NOMO-1 treated with dmso at 0.1 percent for 144 hours (cell line): ENCODE data around the gene ANTXR1.

Experiments
- DNase-seq: peaks from one replicate; lab custom pipeline; 2025; ENCODE audit not compliant: unreplicated experiment; lab: John Stamatoyannopoulos, UW

The ANTXR1 gene

DNA sequence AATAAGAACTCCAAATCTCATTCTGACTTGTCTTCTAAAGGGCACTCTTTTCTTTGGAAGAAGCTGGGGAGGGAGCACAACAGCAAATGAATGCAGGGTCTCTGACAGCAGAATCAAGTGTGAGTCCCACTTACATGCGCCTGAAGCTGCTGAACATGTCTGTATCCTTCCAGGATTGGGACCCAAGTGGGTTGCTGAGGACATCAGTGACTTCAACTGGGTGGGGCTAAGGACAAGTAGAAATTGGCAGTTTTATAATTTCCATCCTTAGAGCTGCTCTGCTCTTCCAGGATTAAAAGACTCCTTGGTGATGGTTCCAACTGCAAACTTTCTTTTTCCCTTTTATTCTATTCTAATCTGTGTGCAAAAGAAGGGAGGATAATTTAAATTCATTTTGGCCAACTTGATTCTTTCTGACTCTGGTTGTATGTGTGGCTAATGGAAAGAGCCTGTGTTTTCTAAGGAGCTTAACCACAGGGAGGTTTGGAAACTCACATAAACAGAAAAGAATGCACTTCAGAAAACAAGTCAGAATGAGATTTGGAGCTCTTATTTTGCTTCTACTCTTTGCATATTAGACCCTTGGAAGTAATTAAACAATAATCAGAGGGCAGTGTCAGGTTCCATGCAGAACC lies 20.6 kb downstream of the ANTXR1 start:
- DNase-seq, result no peak

DNA sequence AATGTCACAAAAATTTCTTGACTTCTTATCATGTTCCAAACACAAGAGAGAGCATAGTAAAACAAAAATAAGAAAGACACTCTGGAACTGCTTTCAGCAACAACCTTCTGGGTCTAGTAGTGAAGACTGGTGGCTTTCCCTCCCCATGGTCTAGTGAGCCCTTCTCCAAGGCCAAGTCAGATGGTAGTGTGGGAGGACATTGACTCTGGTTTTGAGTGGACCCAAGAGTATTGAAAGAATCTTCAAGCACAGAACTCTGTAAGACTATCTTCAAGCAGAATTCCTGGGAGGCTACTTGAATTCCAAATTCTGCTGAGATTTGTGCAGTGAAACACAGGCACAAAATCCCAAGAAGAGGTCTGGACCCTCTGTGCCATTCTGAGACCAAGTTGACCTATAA lies 21.1 kb downstream of the ANTXR1 start:
- DNase-seq, result no peak

DNA sequence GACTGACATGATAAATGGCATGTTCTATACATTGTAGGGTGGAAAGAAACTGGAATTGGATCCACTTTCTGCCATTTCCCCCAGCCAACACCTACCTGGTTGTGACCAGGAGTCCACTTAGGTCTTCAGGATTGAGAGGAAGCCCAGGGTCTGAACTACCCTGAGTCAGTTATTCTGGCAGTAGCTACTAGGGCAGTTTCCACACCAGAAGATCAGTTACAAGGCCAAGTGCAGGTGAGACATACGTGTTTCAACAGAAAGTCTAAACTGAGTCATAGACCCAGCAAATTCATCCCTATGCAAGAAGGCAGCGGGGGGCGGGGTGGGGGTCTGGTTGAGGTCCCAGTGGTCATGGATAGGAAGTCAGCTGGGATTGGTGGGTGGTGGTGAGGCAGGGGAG lies 21.9 kb downstream of the ANTXR1 start:
- DNase-seq, result no peak

GRCh38 chr2:69036926-69037325 lies 23.9 kb downstream of the ANTXR1 start:
- no peak for DNase-seq

GRCh38 chr2:69041214-69041613 lies 28.2 kb downstream of the ANTXR1 start:
- DNase-seq, result no peak

DNA sequence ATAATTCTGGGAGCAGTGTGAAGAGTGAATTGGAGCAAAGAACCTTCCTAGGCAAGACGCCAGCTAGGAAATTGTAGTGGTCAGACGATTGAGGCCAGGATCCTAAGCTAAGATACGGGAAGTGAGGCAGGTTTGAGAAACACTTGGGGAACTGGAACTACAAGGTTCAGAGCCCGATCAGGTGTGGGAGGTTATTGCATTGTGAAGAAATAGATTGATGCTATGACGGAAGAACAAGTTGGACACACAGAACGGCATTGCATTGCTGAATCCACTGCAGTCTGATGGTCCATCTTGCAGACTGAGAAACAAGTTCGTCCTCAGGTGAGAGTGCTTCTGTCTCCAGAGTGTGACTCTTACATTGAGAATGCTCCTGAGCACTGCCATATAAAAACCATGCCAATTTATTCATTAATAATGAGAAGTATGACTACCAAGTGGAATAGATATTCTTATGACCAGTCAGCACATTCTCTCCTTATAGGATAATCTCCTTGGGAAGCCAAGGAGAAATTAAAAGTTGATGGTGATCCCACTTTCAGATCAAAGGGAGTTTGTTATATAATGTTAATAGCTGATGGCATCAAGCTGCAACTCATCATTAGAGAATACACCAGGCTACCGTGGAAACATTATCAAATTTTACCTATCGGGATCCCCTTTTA lies 30.9 kb downstream of the ANTXR1 start:
- no peak for DNase-seq

- DNase-seq, result no peak
These were observed 33.3 kb downstream of the ANTXR1 start for GRCh38 chr2:69046221-69046662.

DNA sequence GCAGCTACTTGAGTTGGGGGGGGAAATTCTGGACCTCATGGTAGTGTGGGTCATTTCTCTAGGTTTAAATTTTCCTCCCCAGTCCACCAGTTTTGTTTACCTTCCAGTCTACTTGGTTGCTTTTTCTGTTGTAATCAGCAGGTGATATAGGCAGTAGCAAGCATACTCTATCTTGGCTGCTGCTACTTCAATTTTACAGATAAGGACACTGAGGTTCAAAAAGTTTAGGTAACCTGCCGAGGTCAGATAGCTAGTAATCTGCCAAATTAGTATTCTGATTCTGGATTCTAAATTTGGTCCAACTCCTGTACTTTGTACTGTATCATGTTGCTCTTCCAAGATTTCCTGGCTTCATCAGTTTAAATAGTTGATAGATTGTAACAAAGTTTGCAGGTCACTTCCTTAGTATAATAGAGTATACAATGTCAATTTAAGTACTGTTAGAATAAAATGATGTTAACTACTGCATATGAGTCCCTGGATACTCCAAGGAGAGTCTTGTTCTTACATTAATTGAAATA lies 34.7 kb downstream of the ANTXR1 start:
- DNase-seq, result no peak

DNA sequence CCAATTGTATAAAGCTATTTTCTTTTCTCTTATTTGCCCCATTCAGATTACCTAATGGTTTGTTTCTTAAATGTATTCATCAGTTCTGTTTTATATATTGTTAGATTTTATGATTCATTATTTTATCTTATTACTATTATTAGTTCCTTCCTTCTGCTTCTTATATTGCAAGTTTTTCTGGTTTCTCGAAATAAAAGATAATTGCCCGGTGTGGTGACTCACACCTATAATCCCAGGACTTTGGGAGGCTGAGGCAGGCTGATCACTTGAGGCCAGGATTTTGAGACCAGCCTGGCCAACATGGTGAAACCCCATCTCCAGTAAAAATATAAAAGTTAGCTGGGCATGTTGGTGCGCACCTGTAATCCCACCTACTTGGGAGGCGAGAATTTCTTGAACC lies 37.8 kb downstream of the ANTXR1 start:
- DNase-seq, result no peak

- no peak for DNase-seq
These were observed 40.5 kb downstream of the ANTXR1 start for GRCh38 chr2:69053416-69053965.

- DNase-seq, result no peak
These were observed 41.5 kb downstream of the ANTXR1 start for GRCh38 chr2:69054431-69054830.

GRCh38 chr2:69055688-69056470 lies 42.9 kb downstream of the ANTXR1 start:
- no peak for DNase-seq

DNA sequence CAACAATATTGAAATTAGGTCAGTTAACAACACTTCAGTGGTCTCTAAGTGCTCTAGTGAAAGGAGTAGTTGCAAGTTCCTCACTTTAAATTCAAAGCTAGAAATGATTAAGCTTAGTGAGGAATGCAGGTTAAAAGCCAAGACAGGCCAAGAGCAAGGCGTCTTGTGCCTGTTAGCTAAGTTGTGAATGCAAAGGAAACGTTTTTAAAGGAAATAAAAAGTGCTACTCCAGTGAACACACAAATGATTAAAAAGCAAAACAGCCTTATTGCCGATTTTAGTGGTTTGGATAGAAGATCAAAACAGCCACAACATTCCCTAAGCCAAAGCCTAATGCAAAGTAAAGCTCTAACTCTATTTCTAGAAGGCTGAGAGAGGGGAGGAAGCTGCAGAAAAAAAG lies 44.7 kb downstream of the ANTXR1 start:
- DNase-seq, result no peak

DNA sequence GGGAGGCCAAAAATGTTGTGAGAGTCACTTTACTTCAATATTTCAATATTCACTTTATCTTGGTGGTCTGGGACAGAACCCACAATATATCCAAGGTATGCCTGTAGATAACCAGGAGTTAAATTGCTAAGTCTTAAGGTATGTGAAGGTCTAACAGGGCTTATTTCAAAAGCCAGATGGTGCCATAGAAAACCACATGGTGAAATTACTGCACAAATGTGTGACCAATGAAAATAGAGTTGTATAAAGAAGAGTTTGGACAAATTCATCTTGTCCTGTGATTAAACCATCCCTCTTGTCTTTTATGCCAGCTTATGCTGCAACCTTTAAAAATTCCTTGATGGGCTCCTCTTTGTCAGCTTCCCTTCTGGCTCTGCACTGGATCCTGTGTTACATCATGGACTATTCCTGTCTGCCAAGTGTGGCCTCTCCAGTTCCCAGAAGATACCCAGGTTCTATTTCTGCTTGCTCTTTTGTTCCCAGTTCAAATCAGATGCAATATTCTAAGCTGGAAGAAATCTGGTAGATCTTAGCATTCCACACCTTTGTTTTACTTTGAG lies 46.8 kb downstream of the ANTXR1 start:
- no peak for DNase-seq

GRCh38 chr2:69060938-69061501 lies 48.0 kb downstream of the ANTXR1 start:
- DNase-seq, result no peak

GRCh38 chr2:69061525-69061924 lies 48.5 kb downstream of the ANTXR1 start:
- DNase-seq, result no peak

DNA sequence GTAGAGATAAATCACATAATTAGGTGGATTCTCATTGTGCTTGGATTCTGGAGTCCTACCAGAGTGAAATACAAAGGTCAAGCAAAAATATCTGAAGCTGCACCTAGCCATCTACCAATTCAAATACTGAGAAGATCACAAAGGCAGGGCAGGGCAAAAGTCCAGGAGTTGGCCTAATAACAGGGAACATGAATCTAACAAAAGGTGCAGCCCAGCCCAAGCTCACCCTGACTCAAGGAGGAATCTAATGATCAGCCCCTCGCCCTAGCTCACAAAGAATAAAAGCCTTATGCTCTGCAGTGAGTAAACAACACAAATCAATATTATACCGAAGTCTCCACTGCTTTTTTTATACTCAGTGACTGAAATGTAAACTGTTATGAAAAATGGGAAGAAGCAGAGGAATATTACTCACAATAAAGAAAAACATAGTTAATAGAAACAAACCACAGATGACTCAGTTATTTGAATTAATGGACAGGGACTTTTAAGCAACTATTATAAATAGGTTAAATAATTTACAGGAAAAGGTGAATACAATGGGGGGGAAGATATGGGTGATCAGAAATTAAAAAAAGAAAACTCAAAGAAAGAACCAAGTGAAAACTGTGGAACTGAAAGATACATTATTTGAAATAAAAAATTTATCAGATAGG lies 49.5 kb downstream of the ANTXR1 start:
- DNase-seq, result no peak

- no peak for DNase-seq
These were observed 52.9 kb downstream of the ANTXR1 start for GRCh38 chr2:69065735-69066336.

DNA sequence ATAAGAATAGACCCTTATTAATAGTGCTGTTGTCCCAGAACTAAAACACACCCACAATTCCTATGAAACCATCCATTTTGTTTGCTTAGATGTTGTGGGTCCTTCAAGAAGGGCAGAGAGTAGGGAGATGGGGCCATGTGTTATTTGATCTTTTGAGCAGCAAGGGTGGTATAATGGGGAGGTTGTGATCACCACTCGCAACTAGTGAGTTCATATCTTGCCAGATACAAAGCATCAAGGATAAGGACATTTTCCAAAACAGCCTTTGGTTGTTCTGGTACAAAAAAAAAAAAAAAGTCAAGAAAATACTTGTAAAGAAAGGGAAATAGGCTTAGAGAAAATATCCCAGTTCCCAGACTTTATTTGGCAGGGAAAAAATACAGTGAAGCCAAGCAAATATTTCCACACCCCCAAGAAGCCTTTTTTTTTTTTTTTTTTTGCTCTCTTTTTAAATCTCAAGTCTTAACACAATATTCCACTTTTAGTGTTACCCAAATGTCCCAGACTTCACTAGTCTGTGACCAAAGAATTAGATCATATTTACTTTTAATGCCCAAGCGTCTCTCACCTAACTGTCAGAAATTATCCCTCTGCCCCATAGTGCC lies 54.1 kb downstream of the ANTXR1 start:
- DNase-seq, result no peak

DNA sequence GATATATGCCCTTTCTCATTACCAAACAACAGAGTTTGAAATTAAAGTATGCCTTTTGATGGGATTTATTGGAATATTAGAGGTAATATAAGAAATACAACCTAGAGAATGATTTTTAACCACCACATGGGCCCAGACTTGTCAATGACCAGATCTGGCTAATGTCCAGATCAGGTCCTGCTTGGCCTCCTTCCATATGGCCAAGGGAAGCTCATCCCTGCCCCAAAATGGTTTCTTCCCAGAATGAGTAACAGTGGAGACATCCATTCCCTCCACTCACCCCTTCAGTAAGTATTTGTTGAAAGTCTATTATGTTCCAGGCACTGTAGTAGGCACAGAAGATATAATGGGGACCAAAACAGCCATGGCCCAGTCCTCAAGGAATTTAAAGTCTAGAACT lies 54.9 kb downstream of the ANTXR1 start:
- no peak for DNase-seq
